ENCODE results near the gene PLEKHG3.

DNA sequence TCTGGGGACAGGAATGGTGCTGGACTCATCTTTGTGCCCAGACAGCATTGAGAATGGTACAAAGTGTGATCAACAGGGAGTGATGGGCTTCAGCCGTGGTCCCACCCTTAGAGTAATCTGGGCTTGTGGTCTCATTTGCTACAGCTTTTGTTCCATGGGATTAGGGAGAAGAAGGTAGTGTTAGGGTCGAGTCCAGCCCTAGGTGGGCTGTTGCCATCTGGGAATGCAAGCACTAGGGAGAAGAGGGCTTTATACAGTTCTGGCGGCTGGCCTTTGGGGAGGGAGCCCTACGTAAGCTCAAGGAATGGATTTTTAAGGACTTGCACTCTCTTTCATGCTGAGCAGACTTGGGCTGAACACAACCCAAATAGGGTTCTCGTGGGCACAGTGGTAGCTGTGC is 4.9 kb downstream of the PLEKHG3 start:
- no peak for TF ChIP-seq ATF7 (IDR thresholded peaks at IDR 0.05; ENCODE audit: low read depth)
- TF ChIP-seq RAD21 (IDR thresholded peaks at IDR 0.05; ENCODE audit: insufficient read depth, low read depth, low read length) = no peak
- no peak for TF ChIP-seq CTCF (IDR thresholded peaks at IDR 0.05 in 2 of 3, conservative IDR thresholded peaks at IDR 0.05 in 1 of 3; ENCODE audit: control insufficient read depth in 2 of 3, extremely low read depth in 1 of 3, insufficient read depth in 1 of 3, low read depth in 3 of 3, low read length in 3 of 3)
- no peak for TF ChIP-seq MXI1 (IDR thresholded peaks at IDR 0.05; ENCODE audit: low read depth, low read length)
- TF ChIP-seq EP300 (IDR thresholded peaks at IDR 0.05; ENCODE audit: borderline replicate concordance in 1 of 2, control insufficient read depth in 1 of 2, low read depth in 2 of 2, low read length in 2 of 2) = no peak
- no peak for TF ChIP-seq FOXK2 (IDR thresholded peaks at IDR 0.05)
- TF ChIP-seq, protein P1, sequence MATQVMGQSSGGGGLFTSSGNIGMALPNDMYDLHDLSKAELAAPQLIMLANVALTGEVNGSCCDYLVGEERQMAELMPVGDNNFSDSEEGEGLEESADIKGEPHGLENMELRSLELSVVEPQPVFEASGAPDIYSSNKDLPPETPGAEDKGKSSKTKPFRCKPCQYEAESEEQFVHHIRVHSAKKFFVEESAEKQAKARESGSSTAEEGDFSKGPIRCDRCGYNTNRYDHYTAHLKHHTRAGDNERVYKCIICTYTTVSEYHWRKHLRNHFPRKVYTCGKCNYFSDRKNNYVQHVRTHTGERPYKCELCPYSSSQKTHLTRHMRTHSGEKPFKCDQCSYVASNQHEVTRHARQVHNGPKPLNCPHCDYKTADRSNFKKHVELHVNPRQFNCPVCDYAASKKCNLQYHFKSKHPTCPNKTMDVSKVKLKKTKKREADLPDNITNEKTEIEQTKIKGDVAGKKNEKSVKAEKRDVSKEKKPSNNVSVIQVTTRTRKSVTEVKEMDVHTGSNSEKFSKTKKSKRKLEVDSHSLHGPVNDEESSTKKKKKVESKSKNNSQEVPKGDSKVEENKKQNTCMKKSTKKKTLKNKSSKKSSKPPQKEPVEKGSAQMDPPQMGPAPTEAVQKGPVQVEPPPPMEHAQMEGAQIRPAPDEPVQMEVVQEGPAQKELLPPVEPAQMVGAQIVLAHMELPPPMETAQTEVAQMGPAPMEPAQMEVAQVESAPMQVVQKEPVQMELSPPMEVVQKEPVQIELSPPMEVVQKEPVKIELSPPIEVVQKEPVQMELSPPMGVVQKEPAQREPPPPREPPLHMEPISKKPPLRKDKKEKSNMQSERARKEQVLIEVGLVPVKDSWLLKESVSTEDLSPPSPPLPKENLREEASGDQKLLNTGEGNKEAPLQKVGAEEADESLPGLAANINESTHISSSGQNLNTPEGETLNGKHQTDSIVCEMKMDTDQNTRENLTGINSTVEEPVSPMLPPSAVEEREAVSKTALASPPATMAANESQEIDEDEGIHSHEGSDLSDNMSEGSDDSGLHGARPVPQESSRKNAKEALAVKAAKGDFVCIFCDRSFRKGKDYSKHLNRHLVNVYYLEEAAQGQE (IDR thresholded peaks at IDR 0.05; ENCODE audit: low read depth, low read length) = no peak
- no peak for TF ChIP-seq ZSCAN29 (IDR thresholded peaks at IDR 0.05)
- no peak for TF ChIP-seq BHLHE40 (IDR thresholded peaks at IDR 0.05; ENCODE audit: borderline replicate concordance in 1 of 2, low read depth in 2 of 2, low read length in 1 of 2)
- no peak for TF ChIP-seq USF2 (IDR thresholded peaks at IDR 0.05; ENCODE audit: borderline replicate concordance, low read depth, low read length)
- TF ChIP-seq ZNF592 (IDR thresholded peaks at IDR 0.05) = no peak
- no peak for TF ChIP-seq STAT1 (conservative IDR thresholded peaks at IDR 0.05)
